Peyer's patch (tissue), 4 donors: ENCODE data around the gene DNAJC17.

ENCODE experiments used
- CTCF ChIP-seq, 6 experiments: fragments of 450-650 bp in 4 of 6; fragments of 200-600 bp in 2 of 6; sonication (generic) in 1 of 6; IDR thresholded peaks; one replicate each; pipeline ENCODE4 v1.5.1; 2017 to 2019; ENCODE audit warnings: antibody characterized with exemption in 6 of 6, mild to moderate bottlenecking in 3 of 6, moderate library complexity in 1 of 6
- POLR2A ChIP-seq, 2 donors: fragments of 450-650 bp; IDR thresholded peaks; one replicate each; pipeline ENCODE4 v1.5.1; 2017; ENCODE audit warnings: antibody characterized with exemption in 2 of 2, mild to moderate bottlenecking in 2 of 2, moderate library complexity in 2 of 2

DNA sequence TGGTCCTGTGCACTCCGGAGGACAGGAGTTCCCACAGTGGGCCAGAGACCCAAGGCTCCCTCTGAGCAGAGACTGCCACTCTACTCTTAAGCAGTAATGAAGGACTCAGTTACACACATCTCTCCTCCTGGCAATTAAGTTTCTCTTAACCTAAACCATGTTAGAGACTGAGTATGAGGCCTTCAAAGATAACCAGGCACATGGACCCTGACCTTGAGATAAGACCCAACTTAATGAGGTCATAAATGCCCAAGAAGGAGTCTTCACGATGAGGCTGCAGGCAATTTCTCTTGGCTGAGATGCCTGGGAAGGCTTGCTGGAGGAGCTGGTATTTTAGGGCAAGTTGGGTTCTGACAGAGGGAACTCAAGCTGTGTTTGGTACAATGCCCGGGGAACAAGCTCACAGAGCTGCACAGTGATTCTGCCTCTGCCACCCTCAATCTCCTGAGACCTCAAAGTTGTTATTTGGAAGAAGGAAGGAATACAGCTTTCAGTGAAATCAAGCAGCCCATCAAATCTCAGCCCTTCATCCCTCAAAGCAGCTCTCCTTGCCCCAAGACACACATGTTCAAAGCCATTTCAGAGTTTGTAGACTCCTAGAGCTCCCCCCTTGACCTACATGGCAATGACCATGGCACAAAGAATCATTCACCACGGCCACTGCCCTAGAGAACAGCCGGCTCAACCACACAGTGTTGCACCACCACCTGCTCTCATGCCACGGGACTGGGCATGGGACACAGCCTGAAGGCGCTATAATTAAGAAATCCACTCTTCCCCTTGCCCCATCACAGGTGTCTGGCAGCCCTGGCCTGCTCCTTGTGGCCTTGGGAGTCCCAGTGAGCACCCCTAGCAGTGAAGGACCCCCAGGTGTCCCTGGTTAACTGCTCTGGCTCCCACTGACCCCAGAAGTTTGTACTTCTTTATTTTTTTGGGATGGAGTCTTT is 59.3 kb downstream of the DNAJC17 start:
- TF ChIP-seq CTCF (IDR thresholded peaks at IDR 0.05) (no peak), POLR2A (IDR thresholded peaks at IDR 0.05) (no peak)
